HG02610 (cell line): ENCODE data around the gene VWF.

Experiments used
- ATAC-seq: cut with Tn5 transposase; IDR thresholded peaks from one replicate; pipeline ENCODE4 v1.9.1; 2021; ENCODE audit warnings: mild to moderate bottlenecking, moderate library complexity; ENCODE audit not compliant: unreplicated experiment

VWF gene

DNA sequence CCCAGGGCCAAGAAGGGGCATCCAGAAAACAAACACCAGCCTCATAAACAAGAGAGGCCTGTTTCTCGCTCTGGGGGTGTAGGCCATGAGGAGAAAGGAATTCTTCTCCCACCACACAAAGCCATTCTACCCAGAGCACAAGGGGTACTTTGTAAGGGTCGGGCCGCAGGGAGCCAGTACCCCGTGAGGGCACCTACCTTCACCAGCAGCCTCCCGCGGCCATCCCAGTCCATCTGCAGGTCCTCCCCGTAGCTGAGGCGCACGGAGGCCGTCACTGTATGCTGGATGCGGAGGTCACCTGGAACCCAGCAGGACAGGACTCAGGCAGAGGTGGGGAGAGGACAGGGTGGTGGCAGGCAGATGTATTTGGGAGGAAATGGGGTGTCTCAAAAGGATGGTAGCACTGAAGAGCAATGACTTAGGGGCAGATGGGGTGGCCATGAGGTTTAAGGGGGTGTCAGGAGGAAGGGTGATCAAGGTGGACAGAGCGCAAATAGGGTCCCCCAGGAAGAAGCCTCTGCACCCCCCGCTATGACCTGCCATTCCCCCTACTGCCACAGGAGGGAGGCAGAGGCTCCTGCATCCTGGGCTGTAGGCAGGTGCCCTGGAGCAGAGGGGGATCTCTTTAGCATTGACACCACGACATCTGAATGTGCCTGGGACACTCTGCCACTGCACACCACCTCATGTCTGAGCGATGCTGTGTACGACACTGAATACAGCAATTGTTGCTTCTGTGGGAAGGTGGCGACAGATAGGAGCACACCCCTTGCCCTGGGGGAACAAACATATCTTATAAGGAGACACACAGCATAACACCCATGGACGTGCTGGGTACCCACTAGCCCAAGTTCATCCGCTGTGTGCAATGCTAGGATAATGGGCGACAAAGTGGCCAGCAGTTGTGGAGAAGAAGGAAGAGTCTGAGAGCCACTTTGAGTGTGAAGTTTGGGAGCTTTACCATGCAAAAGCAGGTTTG lies 61.4 kb downstream of the VWF start:
- no peak for ATAC-seq

DNA sequence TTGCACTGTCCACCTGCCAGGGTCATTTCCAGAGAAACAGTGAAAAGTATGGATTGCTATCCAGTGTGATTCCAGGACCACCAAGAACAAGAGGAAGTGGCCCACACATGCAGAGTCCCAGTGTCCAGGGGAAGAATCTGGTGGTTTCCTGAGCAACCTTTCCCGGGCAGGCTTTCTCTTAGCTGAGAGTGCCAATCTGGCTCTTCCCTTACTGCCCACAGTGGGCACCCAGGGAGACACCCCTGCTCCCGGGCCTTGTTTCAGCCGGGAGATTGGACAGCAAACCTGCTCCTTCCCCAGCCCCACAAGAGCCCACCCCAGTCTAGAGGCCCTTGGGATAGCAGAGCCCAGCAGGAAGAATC lies 62.1 kb downstream of the VWF start:
- ATAC-seq: no peak

DNA sequence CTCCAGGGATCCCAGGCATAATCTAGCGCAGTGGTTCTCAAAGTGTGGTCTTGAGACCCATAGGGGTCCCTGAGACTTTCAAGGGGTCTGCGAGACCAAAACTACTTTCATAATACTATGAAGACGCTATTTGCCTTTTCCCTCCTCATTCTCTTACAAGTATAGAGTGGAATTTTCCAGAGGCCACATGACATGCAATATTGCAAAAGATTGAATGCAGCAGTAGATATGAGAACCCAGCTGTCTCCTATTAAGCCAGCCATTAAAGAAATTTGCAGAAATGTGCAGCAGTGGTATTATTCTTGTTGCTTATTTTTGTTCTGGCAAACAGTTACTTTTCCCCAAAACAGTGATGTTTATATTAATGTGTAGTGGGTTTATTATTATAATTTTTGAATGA lies 62.8 kb downstream of the VWF start:
- no peak for ATAC-seq

DNA sequence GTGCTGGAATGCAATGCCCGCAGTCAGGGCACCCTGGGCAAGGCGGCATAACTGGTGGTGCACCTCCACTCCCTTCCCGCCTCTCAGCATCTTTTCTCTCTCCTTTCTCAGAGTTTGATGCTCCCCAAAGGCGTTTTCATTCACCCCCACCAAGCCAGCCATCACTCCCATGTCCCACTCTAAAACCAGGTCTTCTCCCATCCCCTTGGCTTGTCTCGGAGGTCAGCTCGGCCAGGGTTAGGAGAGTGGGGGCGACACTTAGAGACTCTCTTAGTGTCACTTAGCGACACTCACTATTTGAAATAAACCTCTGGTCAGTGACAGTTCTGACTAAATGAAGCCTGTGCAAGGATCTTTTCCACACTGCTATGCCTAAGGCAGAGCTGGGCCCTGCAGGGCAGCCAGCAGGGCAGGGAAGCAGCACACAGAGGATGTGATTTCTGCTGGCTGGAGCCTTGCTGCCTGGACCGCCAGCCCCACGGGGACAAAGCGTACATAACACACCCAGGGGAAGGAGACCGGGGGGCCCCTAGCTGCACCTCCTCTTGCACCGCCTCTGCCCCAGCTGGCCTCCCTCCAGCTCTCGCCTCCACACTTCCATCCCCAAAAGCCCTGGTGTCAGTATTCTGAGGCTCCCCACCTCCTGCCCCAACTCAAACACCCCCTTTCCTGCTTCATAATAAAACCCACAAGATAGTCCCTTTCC lies 64.5 kb downstream of the VWF start:
- no peak for ATAC-seq

DNA sequence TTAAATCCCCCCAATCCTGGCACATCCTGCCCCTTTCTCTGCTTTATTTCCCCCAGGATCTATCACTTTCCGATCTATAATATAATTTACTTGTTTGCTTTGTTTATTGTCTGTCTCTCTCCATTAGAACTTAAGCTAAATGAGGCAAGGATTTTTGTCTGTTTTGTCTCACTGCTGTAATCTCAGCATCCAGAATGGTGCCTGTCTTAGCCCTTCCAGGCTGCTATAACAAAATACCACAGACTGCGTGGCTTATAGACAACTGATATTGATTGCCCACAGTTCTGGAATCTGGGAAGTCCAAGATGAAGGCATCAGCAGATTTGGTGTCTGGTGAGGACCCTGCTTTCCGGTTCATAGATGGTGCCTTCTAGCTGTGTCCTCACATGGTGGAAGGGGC lies 65.2 kb downstream of the VWF start:
- ATAC-seq: no peak

DNA sequence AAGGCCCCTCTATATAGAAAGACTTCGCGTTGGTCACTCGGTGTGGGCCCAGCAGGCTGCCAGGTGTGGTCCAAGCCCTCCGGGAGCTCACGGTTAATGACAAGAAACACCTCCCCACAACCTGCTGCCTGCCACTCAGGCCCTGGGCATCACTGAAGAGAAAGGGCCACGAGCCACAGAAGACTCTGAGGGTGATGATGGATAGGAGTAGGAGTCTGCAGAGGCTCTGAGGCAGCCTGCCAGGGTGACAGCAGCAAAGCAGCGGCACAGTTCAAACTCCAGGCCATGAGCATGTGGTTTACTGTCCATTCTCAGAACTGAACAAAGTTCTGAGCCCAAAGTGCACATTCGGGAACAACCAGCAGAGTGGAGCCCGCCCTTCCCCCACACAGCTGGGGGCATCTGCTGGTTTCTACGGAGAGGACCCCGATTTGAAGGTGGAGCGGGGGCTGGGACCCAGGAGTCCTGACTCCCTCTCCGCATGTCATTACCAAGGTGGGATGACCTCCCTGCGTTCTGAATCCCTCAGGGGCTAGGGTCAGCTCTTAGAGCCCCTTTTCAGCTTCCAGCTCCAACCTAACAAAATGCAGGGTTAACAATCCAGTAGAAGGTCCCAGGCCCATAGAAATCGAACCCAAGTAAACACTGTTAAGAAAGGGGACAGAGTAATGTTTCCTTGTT lies 65.8 kb downstream of the VWF start:
- ATAC-seq: no peak

DNA sequence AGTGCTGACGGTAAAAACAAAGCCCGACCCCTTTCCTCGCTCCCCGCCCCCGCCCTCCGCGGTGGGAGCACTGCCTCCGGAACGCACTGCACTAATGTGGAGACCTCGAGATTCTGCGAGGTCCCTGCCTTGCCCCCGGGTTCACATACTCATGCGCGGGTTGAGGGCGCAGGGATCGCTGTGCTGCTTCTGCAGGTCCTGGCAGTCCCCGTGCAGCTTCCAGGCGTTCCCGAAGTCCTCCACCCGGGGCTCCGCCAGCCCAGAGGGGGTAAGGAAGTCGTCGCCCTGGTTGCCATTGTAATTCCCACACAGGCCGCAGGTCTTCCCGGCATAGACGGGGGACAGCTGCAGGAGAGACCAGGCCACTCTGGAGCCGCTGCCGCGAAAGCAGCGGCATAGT lies 66.8 kb downstream of the VWF start:
- no peak for ATAC-seq

DNA sequence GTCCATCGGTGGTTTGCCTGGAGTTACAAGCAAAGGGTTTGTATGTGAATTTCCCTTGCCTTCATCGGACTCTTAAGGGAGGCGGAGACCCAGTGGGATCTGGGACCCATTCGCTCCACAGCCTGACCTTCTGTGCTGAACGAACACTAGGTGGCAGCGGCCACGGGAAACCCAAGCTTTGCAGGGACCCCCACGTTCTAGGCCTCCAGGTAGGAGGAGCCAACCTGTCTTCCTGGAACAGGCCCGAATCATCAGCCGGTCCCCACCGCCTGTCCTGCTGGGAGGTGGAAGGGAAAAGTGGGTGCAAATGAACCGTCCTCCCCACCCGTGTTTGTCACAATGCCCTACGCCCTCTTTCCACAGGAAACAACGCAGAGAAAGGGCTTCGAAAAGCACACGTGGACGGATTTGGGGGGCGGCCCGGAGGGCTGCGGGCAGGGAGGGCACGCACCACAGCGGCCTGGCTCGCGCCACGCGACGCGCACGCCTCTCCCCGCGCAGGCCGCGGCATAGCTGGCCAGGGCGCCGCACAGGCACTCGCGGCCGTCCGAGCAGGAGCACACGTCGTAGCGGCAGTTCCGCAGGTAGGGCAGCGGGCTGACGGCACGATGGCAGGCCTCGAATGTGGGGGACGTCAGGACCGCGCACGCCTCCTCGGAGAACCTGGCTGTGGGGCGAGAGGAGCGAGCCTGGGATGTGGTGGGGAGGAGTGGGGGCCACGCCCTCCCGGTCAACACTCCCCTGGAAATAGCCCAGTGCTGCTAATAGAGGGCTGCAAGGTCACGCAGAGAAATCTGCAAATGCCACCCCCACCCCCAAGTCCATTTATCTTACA lies 67.8 kb downstream of the VWF start:
- no peak for ATAC-seq

DNA sequence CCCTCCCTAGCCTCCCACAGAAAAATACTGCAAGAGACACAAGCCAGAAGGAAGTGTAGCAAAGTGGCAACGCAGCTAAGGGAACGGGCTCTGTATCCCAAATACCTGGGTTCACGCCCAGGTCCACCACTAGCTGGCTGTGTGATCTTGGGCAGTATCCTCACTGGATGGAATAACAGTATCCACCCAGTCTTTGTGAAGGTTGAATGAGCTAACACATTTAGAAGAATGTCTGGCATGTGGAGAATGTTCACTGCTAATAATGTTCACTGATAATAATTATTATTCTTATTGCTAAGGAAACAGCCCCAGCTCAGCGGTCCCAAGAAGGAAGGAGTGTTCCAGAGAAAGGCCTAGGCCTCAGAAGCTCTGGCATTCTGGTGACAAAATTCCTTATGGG lies 70.9 kb downstream of the VWF start:
- ATAC-seq: no peak

DNA sequence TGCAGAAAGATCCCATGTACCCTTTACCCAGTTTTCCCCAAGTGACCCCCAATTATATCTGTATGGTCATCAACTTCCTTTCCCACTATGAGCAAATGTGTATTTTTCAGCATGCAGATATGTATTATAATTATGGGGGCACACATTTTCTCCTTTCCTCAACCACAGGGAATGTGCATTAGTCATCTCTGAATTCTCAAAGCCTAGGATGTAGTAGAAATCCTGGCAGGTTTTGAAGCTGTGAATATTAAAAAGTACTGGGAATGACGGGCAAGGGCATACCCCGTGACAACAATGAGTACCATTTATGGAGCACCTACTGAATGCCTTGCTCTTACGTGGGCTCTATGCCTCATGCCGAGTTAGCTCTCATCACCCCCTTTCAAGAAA lies 71.5 kb downstream of the VWF start:
- ATAC-seq: no peak

DNA sequence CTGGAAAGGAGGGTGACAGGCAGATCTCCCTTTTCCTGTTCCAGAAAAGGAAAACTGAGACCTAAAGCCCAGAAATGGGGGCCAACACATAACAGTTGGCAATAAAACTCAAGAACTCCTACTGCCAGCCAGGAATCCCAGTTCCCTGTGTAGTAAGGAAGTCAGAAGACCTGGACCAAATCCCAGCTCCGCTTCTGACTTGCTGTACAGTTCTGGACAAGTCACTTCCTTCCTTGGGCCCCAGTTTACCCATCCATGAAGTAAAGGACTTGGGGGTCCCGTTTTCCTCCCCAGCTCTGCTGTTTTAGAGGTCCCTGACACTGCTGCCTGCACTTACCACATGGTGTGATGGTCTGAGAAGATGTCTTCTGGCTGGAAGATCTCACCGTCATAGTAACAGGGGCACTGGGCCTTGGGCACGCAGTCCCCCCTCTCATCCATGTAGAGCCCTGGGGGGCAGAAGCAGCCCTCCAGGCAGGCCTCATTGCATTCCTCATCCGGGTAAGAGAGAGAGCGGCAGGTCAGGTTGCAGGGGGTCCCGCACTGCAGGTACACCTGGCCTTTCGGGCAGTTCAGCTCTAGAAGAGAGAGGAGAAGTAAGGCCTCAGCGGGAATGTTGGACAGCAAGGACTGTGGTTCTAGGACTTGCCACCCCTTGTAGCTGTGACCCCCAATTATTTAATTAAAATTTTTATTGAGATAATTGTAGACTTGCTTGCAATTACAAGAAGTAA lies 72.1 kb downstream of the VWF start:
- ATAC-seq: no peak

DNA sequence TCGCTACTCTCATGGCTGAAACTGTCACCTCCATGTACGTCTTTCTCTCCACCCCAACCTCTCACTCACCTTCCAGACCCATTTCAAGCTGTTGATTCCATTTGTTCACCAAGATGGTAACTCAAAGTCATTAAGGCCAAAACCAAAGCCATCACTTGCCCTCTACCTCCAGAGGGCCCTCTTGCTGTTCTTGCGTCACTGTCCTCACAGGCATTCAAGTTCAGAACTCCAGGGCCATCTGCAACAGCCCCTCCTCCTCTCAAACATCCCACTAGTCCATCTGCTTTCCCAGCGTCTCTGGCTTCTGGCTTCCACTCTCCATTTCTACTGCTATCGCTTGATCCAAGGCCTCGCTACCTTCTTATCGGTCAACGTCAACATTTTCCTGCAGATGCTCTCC lies 74.5 kb downstream of the VWF start:
- no peak for ATAC-seq

DNA sequence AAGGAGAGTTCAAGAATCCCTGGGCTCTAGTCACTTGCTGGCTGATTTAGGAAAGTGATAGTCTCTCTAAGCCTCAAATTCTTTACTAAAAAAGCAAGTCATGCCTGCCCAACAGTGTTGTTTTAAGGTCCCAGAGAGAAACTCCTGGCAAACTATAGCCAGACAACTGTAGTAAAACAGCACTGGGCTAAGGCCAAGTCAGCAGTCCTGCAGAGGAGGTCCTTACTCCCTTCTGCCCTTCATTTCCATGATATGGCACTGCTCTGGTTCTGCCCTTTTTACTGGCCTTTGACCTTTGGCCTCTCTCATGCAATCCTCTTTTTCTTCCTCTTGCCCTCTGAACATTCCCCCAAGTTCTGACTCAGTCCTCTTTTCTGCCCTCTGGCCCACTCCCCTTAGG lies 74.9 kb downstream of the VWF start:
- no peak for ATAC-seq

DNA sequence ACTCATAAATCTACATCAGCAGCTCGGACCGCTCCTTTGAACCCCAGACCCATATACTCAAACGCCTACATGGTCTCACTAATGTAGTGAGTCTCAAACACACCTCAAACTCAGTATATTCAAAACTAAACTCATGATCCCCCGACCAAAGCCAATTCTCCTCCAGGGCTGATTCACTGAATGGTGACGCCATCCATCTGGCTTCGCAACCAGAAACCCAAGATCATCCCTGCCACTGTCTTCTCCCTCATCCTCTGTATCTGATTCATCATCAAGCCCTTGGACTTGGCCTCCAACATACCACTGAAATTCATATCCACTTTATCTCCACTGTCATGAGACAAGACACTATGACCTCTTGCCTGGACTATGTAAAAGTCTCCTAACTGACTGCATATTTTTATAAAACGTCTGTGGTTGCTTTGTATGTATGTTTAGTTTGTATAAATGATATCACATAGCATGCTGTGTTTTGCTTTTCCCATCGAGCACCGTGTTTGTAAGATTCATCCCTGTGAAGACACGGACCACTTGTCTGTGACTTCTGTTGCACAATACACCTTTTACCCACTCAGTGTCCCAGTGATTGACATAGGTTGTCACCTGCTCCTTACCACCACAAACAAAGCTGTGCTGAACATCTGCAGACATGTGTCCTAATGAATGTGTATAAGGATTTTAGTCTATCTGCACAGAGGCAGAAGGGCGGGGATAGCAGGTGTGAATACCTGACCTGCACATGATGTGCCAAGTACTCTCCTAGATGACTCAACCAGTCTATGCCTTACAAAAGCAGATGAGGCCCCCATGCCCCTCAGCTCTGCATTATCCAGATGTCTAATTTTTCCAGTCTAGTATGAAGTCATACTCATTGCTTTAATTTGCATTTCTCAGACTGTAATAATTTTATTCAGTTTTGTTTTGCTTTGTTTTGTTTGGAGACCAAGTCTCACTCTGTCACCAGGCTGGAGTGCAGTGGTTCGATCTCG lies 76.9 kb downstream of the VWF start:
- no peak for ATAC-seq

DNA sequence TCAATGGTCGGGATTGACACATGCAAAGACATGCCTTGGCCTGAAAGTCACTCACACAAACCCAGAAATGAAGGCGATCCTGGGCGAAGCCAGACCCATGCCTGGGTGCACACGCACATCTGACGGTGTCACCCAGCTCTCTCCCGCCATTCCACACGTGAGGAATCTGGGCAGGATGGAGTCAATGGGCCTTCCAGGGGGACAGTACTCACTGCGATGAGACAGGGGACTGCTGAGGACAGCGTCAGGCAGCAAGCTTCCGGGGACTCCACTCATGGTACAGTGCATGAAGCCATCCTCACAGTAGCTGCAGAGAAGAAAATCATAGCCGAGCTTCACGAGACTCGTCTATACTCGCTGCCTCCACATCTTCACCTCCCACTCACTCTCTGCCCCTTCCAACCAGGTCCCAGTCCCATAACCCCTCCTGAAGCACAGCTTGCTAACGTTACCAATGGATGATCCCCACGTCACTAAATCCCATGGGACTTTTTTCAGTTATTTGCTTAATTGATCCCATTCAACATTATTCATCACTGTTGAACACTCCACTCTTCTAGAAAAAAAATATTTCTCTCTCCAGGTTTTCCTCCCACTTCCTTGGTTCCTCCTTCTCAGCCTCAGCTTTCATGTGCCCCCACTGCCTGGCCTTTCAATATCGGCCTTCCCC lies 77.8 kb downstream of the VWF start:
- no peak for ATAC-seq

DNA sequence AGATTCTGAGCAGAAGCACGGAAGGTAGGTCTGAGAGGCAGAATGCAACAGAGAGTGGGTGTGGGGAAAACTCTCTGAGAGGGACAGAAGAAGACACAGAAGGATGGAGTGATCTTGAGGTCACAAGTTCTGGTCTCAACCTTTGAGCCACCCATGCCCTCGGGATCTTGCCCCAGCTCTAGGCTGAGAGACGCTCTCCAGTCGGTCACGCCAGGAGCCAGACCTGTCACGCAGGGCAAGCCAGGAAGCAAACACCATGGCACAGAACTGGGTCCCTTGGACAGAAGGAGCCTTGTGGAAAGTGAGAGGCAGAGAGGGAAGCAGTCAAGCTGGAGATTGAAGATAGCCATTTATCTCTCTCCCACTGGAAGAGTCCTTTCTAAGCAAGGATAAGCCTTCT lies 79.0 kb downstream of the VWF start:
- no peak for ATAC-seq

DNA sequence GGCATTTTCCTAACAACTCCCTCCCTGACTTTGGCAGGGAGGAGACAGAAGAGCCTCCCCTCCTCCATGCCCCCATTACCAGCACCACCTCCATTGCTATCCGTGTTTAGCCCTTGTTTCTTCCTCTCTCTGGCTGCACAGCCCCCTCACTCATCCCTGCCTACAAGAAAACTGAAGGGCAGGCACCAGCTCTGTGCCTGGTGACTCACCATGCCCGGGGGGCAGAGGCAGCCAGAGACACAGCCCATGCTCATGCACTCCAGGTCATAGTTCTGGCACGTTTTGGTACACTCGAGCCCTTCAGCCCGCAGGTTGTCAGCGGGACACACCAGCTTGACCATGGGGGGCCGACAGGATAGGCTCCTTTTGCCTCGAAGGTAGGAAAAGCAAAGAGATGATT lies 80.4 kb downstream of the VWF start:
- ATAC-seq: no peak

DNA sequence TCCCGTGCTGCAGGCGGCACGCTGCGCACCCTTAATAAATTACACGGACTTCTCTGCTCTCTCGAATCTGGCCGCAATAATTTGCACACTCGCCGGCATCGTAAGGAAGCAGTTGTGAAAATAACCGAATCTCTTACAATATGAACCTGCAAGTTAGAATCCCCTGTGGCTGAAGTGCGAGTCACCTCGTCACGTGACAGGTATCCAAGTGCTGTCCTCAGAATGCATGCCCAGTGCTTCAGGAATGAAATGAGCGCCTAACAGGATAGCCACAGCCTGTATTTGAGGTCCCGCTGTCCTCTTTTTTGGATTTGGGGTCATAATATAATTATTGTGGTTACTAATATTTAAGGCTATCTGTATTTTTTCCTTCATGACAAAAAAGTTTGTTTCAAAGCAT lies 82.0 kb downstream of the VWF start:
- no peak for ATAC-seq

DNA sequence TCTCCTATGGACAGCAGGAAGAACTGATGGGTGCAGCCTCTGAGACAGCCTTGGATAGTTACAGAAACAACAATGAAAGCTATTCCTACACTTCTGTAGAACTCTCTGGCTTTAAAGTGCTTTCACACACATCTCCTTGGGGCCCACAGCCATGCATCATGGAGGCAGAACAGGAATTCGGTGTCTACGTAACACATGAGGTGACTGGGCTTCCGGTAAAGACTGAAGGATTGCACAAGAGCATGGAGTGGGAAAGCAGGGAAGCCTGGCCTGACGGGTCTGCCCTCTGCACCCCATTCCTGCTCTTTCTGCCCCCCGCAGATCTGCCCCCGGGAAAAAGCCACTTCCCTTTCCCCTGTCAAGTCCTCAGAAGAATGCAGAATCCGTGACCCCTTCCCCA lies 82.6 kb downstream of the VWF start:
- no peak for ATAC-seq
